ENCODE measurements around the gene PALD1.

The PALD1 gene

GRCh38 chr10:70456164-70456563 is 22.4 kb upstream of the PALD1 start:
- H4K20me1 ChIP-seq (ENCODE audit: low read depth, low read length), result no peaks in the 10 kb centered on the region
- no peak overlapping the region for H3K9ac ChIP-seq (ENCODE audit: low read length)
- no peaks in the 10 kb centered on the region for H3K9me2 ChIP-seq (replicated peaks; ENCODE audit: insufficient read depth, low read length)
- no peak overlapping the region for H3K4me2 ChIP-seq (ENCODE audit: low read depth, low read length, poor library complexity, severe bottlenecking)
- no peak overlapping the region for H3K27ac ChIP-seq (ENCODE audit: low read depth, low read length)
- no peaks in the 10 kb centered on the region for H3K79me2 ChIP-seq (ENCODE audit: insufficient read depth, low read length)
- no peak overlapping the region for H3K4me3 ChIP-seq (ENCODE audit: insufficient read depth, low read length, poor library complexity, severe bottlenecking)
- no peak overlapping the region for H2AFZ ChIP-seq (ENCODE audit: low read depth, low read length, severe bottlenecking)
- TF ChIP-seq EZH2phosphoT487 (conservative IDR thresholded peaks at IDR 0.05; ENCODE audit: low read length) (no peak), CTCF (IDR thresholded peaks at IDR 0.05; ENCODE audit: insufficient read depth, low read length, poor library complexity, severe bottlenecking) (no peak)
- H3K9me3 ChIP-seq (ENCODE audit: insufficient read depth, low read length), result no peaks in the 10 kb centered on the region
- no peaks in the 10 kb centered on the region for H3K36me3 ChIP-seq (ENCODE audit: low read length)
- H3F3A ChIP-seq (ENCODE audit: insufficient read depth), result no peaks in the 10 kb centered on the region
- H3K27me3 ChIP-seq (ENCODE audit: low read length), result no peaks in the 10 kb centered on the region

GRCh38 chr10:70457759-70458305 is 20.7 kb upstream of the PALD1 start:
- no peak overlapping the region for H3K4me2 ChIP-seq (ENCODE audit: low read depth, low read length, poor library complexity, severe bottlenecking)
- no peak overlapping the region for H2AFZ ChIP-seq (ENCODE audit: low read depth, low read length, severe bottlenecking)

GRCh38 chr10:70458329-70459060 is 20.1 kb upstream of the PALD1 start:
- H4K20me1 ChIP-seq (ENCODE audit: low read depth, low read length), result no peaks in the 10 kb centered on the region
- no peak overlapping the region for H3K27ac ChIP-seq (ENCODE audit: low read depth, low read length)
- no peak overlapping the region for H3K4me3 ChIP-seq (ENCODE audit: insufficient read depth, low read length, poor library complexity, severe bottlenecking)
- no peak overlapping the region for H3K9ac ChIP-seq (ENCODE audit: low read length)
- no peak overlapping the region for H2AFZ ChIP-seq (ENCODE audit: low read depth, low read length, severe bottlenecking)
- no peaks in the 10 kb centered on the region for H3F3A ChIP-seq (ENCODE audit: insufficient read depth)
- no peaks in the 10 kb centered on the region for H3K9me2 ChIP-seq (replicated peaks; ENCODE audit: insufficient read depth, low read length)
- no peaks in the 10 kb centered on the region for H3K27me3 ChIP-seq (ENCODE audit: low read length)
- no peak for TF ChIP-seq CTCF (IDR thresholded peaks at IDR 0.05; ENCODE audit: insufficient read depth, low read length, poor library complexity, severe bottlenecking)
- TF ChIP-seq EZH2phosphoT487 (conservative IDR thresholded peaks at IDR 0.05; ENCODE audit: low read length), result no peak
- H3K4me2 ChIP-seq (ENCODE audit: low read depth, low read length, poor library complexity, severe bottlenecking), result no peak overlapping the region
- H3K79me2 ChIP-seq (ENCODE audit: insufficient read depth, low read length), result no peaks in the 10 kb centered on the region
- H3K9me3 ChIP-seq (ENCODE audit: insufficient read depth, low read length), result no peaks in the 10 kb centered on the region
- no peaks in the 10 kb centered on the region for H3K36me3 ChIP-seq (ENCODE audit: low read length)

More at GRCh38 chr10:70457759-70458305, 20.7 kb upstream of the PALD1 start:
- H3K9me3 ChIP-seq (ENCODE audit: insufficient read depth, low read length), result no peaks in the 10 kb centered on the region
- no peaks in the 10 kb centered on the region for H3K36me3 ChIP-seq (ENCODE audit: low read length)
- H3K9ac ChIP-seq (ENCODE audit: low read length), result no peak overlapping the region
- no peaks in the 10 kb centered on the region for H3K79me2 ChIP-seq (ENCODE audit: insufficient read depth, low read length)
- no peak overlapping the region for H3K4me3 ChIP-seq (ENCODE audit: insufficient read depth, low read length, poor library complexity, severe bottlenecking)
- TF ChIP-seq EZH2phosphoT487 (conservative IDR thresholded peaks at IDR 0.05; ENCODE audit: low read length) (no peak), CTCF (IDR thresholded peaks at IDR 0.05; ENCODE audit: insufficient read depth, low read length, poor library complexity, severe bottlenecking) (no peak)
- H3K27me3 ChIP-seq (ENCODE audit: low read length), result no peaks in the 10 kb centered on the region
- no peaks in the 10 kb centered on the region for H3F3A ChIP-seq (ENCODE audit: insufficient read depth)
- H3K27ac ChIP-seq (ENCODE audit: low read depth, low read length), result no peak overlapping the region
- H4K20me1 ChIP-seq (ENCODE audit: low read depth, low read length), result no peaks in the 10 kb centered on the region
- no peaks in the 10 kb centered on the region for H3K9me2 ChIP-seq (replicated peaks; ENCODE audit: insufficient read depth, low read length)

Data from SU-DHL-6 (cell line).